GM21723 (cell line): Measurements from ENCODE around the gene SGSM1.

Experiments used
- ATAC-seq: cut with Tn5 transposase; IDR thresholded peaks from one replicate; pipeline ENCODE4 v1.9.1; 2021; ENCODE audit warnings: mild to moderate bottlenecking, moderate library complexity; ENCODE audit not compliant: unreplicated experiment

SGSM1 gene

GRCh38 chr22:24803064-24803542 lies 2.9 kb upstream of the SGSM1 start:
- ATAC-seq = no peak

DNA sequence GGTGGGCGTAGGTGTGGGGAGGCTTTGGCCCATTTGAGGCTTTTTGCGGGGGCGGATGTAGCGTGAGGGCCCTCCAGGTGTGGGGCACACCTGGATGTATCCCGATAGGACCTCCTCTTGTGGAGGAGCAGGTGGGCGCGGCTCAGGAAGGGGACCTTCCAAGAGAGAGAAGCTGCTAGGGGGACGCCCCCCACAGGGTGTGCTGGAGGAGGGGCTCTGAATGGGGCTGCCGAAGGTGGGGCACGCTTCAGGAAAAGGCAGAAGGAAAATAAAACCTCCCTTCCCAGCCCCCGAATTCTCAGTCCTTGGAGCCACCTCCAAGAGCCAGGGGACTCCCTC lies 621 bp downstream of the SGSM1 start:
- no peak for ATAC-seq

- ATAC-seq = no peak
These were observed 1.4 kb downstream of the SGSM1 start for GRCh38 chr22:24807284-24807950.

DNA sequence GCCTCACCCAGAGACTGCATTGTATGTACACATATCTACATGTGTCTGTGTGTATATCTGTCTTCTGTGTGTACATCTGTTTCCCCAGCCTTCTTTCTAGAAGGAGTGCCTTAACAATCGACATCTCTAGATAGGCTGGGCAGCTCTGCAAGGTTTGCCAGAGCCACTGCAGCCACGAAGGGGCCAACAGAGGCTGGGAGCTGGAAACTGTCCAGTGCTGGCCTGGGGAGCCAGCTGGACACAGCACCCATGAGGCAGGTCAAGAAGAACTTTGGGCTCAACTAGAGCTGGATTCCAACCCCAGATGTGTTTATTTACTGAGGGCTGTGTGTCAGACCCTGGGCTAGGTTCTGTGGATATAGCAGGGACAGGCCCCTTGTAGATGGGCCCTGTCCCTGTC lies 3.3 kb downstream of the SGSM1 start:
- ATAC-seq = no peak

GRCh38 chr22:24810043-24810749 lies 4.2 kb downstream of the SGSM1 start:
- ATAC-seq = no peak

DNA sequence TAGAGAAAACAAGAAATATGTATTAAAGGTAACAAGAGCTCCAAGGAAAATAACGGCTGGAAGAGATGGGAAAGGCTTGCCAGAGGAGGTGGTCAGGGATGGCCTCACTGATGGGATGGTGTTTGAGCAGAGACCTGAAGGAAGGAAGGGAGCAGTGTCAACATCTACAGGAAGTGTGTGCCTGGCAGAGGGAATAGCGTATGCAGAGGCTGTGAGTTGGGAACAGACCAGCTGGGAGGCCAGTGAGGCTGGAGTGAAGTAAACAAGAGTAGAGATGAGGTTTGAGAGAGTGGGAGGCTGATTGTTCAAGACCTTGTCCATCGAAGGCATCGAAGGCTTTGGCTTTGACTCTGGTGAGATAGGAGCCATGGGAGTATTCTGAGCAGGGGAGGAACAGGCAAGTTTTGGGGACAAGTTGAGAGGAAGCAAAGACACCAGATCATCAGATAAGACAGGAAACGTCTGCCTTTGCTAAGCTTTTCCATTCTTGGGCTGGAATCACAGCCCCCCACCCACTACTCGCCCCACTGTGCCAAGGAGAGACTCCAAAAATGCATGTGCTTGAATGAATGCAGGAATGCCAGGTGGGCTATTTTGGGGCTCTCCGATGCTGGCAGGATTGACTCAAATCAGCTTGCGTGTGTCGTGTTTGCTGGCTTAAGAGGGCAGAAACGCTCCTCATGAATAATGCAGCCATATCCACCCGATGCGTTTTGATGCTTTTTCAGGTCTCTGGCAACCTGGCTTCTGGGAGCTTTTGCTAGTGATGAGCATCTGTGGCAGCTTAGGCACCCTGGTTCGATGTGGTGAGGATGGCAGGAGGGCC lies 7.2 kb downstream of the SGSM1 start:
- ATAC-seq = no peak

GRCh38 chr22:24813861-24814770 lies 8.1 kb downstream of the SGSM1 start:
- no peak for ATAC-seq

DNA sequence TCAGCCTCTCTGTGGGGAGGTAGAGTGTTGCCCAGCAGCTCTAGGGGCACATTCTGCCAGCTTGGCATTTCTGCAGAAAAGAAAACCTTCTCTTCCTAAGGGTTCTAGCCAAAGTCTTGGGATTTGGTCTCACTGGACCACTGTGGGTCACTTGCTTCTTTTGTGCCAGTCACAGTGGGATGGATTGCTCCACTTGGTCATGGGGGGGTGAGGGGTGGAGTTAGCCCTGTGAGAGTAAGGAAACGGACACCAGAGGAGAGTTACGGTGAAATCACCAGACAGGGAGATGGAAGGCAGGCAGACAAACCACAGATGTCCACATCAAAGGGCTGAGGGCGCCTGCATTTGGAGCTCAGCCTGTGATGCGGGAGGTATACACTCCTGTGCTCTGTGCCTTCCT lies 10.8 kb downstream of the SGSM1 start:
- ATAC-seq = no peak

GRCh38 chr22:24819487-24819886 lies 13.5 kb downstream of the SGSM1 start:
- ATAC-seq = no peak

DNA sequence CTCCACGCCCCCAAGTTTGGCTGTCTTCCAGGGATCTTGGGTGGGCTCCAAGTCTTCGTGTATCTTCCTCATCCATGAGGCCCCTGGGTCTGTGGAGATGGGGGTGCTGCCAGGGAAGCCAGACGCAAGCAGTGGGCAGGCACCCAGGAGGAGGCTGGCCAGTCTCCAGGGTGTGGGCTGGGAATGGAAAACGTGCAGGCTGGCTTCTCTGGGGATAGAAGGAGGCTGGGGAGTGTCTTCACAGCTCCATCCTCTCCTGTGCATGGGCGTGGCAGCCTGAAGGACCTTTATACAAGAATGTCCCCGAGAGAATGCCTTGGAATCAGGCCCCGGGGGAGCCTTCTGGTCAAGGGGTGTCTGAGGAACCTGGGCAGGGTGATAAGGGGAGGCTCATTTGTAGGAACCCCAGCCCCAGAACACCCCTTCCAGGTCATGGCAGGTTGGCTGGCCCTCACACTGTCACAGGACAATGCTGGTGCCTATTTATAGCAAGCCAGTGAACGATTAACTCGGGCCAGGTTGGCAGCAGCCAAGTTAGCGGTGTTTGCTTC lies 14.0 kb downstream of the SGSM1 start:
- ATAC-seq = no peak

DNA sequence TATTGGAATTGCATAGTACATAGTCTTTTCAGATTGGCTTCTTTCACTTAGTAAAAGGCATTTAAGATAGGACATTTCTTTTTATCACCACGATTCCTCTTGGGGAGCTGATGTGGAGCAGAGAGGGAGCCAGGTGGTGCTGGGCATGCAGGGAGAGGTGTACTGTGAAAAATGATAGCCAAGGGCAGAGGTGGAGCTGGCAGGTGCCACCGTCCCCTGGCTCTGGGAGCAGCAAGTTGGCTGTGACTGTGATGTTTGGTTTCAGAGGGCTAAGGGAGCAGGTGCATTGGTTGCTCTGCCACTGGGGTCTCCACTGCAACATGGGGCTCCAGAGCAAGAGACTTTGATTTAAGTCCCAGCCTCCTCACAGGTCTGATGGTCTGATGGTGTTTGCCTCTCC lies 16.5 kb downstream of the SGSM1 start:
- ATAC-seq = no peak

- no peak for ATAC-seq
These were observed 17.8 kb downstream of the SGSM1 start for GRCh38 chr22:24823787-24824186.

DNA sequence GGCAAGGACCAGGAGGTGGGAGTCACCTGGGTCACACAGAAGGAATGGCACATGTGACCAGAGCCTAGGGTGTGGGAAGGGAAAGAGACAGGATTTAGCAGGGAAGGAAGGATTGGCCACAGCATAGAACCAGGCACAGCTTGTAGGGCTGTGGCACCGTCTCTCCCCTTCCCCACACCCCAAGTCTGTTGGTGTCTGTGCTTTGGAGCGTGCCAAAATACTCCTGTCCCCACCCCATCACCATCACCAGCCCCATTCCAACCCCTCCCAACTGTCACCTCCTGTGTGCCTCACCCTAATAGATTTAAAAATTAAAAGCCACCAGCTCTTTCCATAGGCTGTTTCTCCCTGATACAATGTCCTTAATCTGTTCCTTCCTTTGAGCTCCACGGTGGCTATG lies 18.2 kb downstream of the SGSM1 start:
- no peak for ATAC-seq

DNA sequence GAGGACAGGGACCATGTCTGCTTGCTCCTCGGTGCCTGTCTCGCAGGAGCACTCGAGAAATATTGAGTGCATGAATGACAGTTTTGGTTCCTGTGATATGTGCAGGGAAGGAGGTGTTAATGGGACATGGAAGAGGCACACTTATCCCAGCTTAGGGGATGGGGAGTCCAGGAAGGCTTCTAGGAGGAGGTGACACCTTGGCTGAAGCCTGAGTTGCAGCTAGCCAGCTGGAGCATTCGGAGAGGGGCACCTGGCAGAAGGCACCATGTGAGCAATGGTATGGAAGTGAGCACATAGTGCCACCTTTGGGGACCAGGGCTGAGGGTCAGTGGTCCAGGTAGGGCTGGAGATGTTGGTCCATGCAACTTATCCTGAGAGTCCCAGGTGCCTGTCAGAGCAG lies 18.9 kb downstream of the SGSM1 start:
- no peak for ATAC-seq

DNA sequence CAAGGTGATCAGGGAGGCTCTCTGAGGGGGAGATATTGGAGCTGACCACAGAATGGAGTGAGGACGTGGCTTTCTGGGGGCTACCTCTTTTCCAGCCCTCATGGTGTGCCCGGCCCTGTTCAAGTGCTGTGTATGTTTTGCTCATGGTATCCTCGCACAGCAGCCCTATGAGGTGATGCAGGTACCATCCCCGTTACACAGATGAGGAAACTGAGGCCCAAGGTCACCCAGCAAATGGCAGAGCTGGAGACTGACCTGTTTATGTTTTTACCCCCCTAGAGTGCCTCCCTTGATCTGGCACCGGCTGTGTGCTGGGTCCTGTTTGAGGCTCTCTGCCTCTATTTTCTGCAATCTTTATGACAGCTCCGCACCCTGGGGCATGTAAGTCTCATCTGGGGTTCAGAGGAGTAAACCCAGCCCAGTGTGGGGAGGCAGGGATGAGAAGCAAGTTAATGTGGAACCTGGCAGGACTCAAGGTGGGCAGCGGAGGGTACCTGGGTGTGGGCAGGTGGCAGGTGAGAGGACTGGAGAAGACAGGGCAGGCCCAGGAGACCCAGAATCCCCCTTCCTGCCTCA lies 20.8 kb downstream of the SGSM1 start:
- ATAC-seq = no peak

DNA sequence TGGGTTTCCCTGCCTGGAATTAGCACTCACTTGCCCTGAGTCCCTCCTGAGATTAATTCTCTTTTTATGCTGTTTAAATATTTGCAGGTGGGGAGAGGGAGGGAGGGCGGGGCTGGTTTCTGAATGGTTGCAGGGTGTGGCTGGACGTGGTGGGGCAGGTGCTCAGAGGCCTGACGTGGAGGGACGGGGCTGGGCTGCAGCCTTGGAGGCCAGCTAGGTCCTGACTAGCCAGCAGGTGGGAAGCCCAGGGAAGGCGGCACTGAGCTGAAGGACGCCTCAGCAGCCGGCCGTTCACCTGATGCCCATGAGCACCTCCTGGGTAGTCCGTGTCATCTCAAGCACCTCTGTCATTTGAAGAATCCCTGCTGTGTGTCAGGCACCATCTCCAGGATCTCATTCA lies 21.3 kb downstream of the SGSM1 start:
- ATAC-seq = no peak

GRCh38 chr22:24830205-24830979 lies 24.4 kb downstream of the SGSM1 start:
- no peak for ATAC-seq

DNA sequence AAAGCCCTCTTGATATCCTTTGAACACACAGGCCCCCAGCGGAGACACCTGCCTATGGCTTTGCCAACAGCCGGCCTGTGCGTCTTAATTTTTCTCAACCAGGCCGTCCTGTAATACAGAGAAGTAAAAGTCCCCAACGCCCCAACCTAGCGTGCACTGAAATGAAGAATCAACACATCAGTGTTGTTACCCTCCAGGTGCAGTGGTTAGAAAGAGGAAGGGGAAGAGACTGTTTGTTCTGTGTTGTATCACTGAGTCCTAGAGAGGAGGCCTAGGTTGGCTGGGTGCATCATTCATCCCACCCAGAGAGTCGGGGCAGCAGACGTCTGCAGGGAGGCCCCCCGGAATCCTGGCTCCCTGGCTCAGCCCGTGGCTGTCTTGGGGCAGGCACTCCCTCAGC lies 25.7 kb downstream of the SGSM1 start:
- no peak for ATAC-seq

DNA sequence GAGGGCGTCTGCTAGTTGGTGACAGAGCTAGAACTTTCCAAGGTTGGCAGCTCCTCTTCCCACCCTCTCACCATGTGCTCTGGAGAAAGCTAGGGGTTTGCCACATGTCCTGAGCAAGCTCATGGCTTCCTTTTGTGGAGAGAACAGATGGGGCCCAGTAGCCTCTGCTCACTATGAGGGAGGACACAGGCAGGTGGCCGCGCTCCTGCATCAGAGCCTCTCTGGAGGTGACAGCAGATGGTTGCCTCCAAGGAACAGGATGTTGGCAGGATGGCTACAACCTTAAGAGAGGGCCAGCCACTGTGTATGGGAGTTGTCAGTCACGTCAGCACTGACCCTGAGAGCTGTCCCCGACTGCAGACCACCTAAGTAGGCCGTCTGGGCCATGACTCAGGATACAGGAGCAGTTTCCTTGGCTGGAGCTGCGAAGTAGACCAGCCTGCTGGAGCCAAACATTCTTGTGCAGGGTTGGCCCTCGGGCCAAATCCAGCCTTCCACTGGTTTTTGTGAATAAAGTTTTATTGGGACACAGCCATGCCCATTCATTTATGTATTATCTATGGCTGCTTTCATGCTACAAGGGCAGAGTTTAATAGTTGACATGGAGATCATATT lies 28.0 kb downstream of the SGSM1 start:
- no peak for ATAC-seq
